ENCODE results near the gene ABCB4. TPM values are rescaled to one million over a fixed set of nuclear protein-coding genes. Genes with fewer than 3 reads are reported as not detected.
A peak's percentile ranks its signal among the peaks of the same experiment; 100 is the strongest.
"Not testable (repeated sequence)": the region's sequence is repeated elsewhere in the genome, so short reads cannot be mapped to it uniquely, and the experiment has no call there.

The ABCB4 gene
- total RNA-seq, 1 donor from 2014 or later = 4.0 TPM

GRCh38 chr7:87476179-87476557 lies 688 bp upstream of the ABCB4 start:
- DNase-seq (ENCODE audit: low spot score) = no peak

DNA sequence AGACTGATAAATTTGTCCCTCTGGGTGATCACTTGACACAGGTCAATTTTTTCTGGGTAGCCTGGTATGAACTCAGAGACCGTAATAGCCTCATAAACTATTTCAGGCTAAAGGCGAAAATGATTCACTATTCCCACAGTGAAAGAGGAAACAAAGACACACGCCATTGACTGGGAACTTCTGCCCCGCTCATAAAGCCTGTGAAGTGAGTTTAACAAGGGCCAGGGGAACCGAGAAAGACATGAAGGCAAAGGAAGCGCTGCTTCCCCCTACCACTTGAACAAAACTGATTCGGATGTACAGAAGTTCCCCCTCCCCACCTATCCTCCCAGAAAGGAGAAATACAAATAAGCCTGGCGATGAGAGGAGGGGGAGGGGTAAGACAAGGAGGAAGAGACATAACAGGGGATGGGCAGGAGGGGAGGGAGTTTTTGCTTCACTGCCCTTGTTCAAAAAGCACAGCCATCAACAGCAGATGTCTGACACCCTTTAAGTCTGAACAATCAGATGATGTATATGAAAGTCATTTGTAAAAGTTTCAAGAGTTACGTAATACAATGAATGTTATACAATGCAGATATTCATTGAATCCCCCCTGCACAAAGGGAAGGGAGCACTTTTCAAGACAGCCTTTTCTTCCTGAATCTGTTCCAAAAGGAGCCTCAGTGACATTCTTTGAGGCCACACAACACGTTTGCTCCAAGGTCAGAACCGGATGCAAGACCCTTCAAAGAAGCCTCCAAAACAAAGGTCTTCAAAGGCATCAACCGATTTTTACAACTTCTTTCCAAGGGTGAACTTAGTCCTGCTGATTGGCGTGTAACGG lies 734 bp downstream of the ABCB4 start:
- no peak for DNase-seq (ENCODE audit: low spot score)

DNA sequence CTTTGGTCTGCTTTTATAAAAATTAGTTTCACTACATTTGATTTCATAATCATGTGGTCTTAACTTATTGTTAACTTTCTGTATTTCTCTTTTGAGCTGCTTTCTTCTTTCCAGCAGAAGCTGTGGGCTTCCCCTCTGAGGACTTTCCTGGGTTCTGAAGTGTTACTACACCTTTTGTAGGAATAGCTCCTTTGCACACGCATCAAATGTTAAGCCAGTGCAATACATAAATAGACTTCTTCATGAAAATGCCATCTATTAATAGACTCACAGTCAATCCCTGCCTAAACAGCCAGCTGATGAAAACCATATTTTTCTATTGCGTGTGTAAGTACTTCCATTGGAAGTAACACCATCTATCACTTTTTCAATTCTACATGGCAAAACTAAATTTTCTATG lies 1.5 kb downstream of the ABCB4 start:
- no peak for DNase-seq (ENCODE audit: low spot score)

DNA sequence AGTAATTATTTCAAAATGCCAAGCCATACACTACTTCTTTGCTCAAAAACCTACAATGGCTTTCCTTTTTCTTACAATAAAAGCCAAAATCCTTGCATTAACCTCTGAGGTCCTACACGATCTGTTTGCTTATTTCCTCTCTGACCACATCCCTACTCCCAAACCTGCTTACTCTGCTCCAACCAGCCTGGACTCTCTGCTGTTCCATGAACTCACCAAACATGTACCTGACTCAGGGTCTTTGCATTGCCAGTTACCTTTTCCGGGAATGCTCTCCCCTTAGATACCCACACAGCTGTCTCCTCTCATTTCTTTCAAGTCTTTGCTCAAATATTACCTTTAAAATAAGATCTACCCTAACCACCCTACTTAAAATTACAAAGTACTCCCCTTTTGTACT lies 2.3 kb downstream of the ABCB4 start:
- DNase-seq (ENCODE audit: low spot score) = no peak

- no peak for DNase-seq (ENCODE audit: low spot score)
Observed at GRCh38 chr7:87471473-87471872, 4.0 kb downstream of the ABCB4 start.

DNA sequence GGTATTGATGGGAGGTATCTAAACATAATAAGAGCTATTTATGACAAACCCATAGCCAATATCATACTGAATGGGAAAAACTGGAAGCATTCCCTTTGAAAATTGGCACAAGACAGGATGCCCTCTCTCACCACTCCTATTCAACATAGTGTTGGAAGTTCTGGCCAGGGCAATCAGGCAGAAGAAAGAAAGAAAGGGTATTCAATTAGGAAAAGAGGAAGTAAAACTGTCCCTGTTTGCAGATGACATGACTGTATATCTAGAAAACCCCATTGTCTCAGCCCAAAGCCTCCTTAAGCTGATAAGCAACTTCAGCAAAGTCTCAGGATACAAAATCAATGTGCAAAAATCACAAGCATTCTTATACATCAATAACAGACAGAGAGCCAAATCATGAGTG lies 6.3 kb downstream of the ABCB4 start:
- not testable (repeated sequence) for DNase-seq (ENCODE audit: low spot score)

DNA sequence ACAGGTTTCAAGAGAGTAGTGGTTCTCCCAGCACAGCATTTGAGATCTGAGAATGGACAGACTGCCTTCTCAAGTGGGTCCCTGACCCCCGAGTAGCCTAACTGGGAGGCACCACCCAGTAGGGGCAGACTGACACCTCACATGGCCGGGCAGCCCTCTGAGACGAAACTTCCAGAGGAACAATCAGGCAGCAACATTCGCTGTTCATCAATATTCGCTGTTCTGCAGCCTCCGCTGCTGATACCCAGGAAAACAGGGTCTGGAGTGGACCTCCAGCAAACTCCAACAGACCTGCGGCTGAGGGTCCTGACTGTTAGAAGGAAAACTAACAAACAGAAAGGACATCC lies 10.0 kb downstream of the ABCB4 start:
- not testable (repeated sequence) for DNase-seq (ENCODE audit: low spot score)

DNA sequence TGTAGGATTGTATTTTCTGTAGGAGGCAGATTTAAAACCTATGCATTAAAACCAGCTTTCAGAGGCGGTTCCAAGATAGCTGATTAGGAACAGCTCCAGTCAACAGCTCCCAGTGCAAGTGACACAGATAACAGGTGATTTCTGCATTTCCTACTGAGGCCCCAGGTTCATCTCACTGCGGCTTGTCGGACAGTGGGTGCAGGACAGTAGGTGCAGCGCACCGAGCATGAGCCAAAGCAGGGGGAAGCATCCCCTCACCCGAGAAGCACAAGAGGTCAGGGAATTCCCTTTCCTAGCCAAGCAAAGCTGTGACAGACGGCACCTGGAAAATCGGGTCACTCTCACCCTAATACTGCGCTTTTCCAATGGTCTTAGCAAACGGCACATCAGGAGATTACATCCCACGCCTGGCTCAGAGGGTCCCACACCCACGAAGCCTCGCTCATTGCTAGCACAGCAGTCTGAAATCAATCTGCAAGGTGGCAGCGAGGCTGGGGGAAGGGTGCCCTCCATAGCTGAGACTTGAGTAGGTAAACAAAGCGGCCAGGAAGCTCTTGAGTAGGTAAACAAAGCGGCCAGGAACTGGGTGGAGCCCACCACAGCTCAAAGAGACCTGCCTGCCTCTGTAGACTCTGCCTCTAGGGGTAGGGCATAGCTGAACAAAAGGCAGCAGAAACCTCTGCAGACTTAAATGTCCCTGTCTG lies 10.5 kb downstream of the ABCB4 start:
- peak; percentile 55 for DNase-seq (ENCODE audit: low spot score)

GRCh38 chr7:87463982-87464381 lies 11.5 kb downstream of the ABCB4 start:
- no peak for DNase-seq (ENCODE audit: low spot score)

GRCh38 chr7:87460444-87460843 lies 15.0 kb downstream of the ABCB4 start:
- not testable (repeated sequence) for DNase-seq (ENCODE audit: low spot score)

DNA sequence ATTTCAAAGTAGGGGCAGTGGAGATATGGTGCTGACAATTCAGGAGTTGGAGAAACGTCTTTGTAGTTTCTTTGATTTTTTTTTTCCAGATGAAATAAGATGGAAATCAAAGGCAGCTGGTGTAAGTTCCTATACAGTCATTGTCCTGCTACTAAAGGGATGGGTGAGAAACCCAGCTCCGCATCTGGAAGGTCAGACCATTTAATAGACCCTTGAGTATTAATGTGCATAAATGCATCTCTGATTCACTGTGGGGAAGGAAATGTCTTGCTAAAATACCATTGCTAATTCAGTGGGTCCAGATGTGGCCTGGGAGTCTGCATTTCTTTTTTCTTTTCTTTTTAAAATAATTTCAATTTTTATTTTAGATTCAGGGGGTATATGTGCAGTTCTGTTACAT lies 15.5 kb downstream of the ABCB4 start:
- DNase-seq (ENCODE audit: low spot score) = no peak

DNA sequence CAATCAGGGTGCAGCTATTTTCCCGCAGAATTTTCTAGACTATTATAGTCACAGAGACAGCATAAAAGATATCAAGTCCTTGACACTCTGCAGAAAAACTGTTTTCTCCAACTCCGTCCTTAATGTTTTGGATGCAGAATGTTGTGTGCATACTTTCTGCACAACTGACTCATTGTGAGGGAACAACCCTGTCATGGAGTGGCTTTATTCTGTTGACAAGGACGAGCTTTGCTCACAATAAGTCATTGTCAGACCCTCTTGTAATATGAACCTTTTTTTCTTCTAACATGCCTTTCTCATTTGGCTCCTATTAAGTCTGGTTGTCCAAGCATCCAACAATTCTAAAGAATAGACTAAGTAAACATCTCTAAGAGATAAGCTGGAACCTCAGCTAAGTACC lies 17.3 kb downstream of the ABCB4 start:
- DNase-seq (ENCODE audit: low spot score) = no peak

GRCh38 chr7:87456247-87456646 lies 19.2 kb downstream of the ABCB4 start:
- no peak for DNase-seq (ENCODE audit: low spot score)

DNA sequence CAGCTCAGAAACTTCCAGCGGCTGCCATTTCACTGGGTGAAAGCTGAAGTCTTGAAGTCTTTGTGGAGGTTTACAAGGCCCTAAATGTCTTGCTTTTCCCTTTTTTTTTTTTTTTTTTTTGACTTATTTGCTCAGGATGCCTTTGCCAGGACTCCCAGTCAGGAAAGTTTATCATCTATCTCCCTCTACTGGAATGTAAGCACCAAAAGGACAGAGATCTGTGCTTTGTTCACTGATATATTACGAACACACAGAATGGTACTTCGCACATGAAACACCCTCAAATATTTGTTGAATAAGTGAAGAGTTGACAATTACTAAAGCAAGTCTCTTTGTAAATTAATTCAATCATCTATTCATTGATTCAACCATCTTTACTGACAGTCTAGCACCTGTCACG lies 23.2 kb downstream of the ABCB4 start:
- no peak for DNase-seq (ENCODE audit: low spot score)

DNA sequence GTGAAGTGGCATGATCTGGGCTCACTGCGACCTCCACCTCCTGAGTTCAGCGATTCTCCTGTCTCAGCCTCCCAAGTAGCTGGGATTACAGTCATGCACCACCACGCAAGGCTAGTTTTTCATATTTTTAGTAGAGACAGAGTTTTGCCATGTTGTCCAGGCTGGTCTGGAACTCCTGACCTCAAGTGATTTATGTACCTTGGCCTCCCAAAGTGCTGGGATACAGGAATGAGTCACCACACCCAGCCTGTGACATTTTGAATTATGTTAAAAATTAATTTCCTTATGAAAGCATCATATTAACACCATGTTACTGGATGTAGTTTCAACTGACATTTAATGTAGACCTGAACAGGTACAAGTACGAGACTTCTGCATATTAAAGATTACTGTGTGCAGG lies 24.3 kb downstream of the ABCB4 start:
- DNase-seq (ENCODE audit: low spot score) = no peak

- no peak for DNase-seq (ENCODE audit: low spot score)
Observed at GRCh38 chr7:87450706-87451105, 24.8 kb downstream of the ABCB4 start.

DNA sequence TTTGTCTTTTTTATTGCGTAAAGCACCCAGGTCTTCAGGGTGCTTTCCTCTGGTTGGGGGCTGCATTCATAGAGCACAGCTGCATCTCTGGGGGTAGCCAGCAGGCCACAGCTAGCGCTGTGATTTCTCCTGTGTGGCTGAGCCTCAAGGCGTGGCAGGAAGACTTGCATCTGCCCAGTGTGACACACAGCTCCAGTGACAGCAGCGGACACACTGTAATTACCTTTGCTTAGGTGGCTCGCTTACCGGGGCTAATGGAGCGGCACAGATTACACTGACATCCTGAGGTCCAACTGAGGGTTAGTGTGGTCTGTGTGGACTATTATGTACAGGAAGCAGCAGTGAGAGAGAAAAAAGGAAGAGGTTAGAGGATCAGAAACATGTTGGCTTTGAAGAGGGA lies 27.1 kb downstream of the ABCB4 start:
- DNase-seq (ENCODE audit: low spot score) = no peak

DNA sequence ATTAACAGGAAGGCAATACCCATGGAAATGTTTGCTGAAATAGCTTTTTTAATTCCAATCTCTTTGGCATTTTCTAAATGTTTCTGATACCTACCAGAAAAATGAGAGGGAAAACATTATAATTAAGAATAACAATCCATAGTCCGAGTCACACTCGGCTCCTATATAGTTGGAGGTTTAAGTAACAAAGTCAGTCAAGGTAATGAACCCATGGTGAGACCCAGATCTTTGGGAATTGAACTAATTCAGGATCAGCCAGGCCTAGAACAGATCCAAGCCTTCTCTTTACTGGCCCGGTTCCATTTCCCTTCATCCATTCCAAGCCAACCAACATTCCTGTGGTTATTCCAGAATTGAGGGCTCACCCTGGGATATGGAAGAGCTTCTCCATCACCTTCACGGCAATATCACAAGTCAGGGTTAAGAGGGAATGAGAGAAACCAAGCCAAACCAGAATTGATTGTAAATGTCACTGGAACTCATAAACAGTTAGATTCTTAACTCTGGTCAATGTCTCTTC lies 28.3 kb downstream of the ABCB4 start:
- no peak for DNase-seq (ENCODE audit: low spot score)

DNA sequence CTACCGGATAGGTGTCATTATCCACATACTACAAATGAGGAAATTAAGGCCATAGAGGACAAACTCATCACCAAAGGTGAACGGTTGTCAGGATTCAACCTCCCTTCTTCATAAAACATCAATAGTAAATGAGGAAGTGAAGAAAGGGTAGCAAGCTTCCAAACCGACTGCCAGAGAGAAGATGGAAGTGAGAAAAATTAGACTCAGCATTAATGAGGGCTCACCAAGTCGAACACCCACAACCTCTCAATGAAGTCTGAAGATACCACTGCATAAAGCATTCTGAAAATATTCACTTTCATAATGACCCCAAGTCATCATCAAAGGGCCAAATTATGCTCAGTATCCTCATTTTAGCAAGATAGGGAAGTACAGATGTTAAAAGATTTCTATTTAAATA lies 29.6 kb downstream of the ABCB4 start:
- DNase-seq (ENCODE audit: low spot score) = no peak

DNA sequence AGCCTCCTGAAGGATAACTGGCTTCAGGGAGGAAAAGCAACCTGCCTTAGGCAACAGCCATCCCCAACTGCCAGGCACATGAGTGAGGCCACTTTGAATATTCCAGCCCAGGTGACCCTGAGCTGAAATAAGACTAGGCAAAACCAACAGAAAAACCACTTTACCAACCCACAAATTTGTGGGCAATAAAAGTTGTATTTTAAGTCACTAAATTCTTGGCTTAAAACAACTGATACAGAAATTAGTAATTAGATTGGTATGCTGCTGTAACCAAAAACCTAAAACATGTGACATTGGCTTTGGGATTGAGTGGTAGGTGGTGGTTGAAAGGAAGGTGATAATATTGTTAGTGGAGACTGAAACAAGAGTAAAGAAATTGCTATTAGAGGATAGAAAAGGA lies 39.9 kb downstream of the ABCB4 start:
- no peak for DNase-seq (ENCODE audit: low spot score)

DNA sequence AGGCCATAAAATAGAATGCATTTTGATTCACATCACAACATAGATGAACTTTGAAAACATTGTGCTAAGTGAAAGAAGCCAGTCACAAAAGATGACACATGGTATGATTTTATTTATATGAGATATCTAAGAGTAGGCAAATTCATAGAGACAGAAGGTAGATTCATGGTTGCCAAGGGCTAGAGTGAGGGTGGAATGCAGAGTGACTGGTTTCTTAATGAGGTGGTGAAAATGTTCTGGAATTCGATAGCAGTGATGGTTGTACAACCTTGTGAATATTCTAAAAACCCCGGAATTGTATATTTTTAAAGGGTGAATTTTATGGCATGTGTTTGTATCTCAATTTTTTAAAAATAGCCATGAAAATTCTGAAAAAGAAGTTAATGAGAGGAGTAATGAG lies 42.9 kb downstream of the ABCB4 start:
- DNase-seq (ENCODE audit: low spot score) = no peak

DNA sequence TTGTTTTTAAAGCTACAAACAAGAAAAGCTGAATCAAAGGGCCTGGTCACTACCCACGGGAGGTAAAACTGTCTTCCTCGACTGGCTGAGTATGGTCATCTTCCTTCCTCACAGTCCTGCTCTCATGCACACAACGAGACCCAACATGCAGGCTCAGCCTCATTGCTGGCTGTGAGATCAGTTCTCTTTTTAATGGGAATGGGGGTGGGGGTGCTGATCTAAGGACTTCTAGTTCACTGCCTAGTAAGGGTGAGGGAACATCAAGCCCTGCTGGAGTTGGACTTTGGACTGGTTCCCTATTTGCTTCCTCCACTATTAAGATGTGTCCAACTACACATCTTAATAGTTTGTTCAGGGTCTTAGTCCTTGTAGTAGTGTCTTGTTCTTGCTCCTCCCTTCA lies 48.2 kb downstream of the ABCB4 start:
- no peak for DNase-seq (ENCODE audit: low spot score)

- DNase-seq (ENCODE audit: low spot score) = no peak
Observed at GRCh38 chr7:87426160-87426559, 49.3 kb downstream of the ABCB4 start.

All from ureter (tissue), 1 donor.